Fibroblast of pulmonary artery (primary cell): ENCODE data around the gene AKAP6.

ENCODE experiments used
- DNase-seq: peaks from one replicate; pipeline ENCODE4 v3.0.0-alpha.2; 2010; ENCODE audit warnings: low read depth
- H3K4me3 ChIP-seq: replicated peaks from 2 replicates; pipeline ENCODE4 v1.5.1; 2011; ENCODE audit warnings: low read depth, mild to moderate bottlenecking, control low read depth, low read length, moderate library complexity
- CTCF ChIP-seq: IDR thresholded peaks from 2 replicates; pipeline ENCODE4 v1.5.1; 2011; ENCODE audit warnings: mild to moderate bottlenecking, control low read depth, low read length, inconsistent platforms; ENCODE audit errors: missing control alignments

AKAP6 gene

DNA sequence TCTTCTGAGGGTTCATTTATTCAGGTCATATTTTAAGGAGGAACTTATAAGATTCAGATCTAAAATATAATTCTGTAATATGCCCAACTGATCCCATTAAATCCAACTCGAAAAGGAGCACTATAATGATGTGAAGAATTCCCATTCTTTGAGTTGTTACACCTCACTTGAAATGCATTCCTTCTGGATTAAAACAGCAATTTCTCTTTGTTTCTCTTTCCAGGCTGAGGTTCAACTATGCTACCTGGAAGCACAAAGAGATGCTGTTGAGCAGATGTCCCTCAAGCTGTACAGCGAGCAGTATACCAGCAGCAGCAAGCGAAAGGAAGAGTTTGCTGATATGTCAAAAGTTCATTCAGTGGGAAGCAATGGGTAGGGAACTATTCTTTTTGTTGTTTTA is 349.0 kb downstream of the AKAP6 start:
- TF ChIP-seq CTCF = no peak
- H3K4me3 ChIP-seq = no peak overlapping the region
- no peak for DNase-seq

DNA sequence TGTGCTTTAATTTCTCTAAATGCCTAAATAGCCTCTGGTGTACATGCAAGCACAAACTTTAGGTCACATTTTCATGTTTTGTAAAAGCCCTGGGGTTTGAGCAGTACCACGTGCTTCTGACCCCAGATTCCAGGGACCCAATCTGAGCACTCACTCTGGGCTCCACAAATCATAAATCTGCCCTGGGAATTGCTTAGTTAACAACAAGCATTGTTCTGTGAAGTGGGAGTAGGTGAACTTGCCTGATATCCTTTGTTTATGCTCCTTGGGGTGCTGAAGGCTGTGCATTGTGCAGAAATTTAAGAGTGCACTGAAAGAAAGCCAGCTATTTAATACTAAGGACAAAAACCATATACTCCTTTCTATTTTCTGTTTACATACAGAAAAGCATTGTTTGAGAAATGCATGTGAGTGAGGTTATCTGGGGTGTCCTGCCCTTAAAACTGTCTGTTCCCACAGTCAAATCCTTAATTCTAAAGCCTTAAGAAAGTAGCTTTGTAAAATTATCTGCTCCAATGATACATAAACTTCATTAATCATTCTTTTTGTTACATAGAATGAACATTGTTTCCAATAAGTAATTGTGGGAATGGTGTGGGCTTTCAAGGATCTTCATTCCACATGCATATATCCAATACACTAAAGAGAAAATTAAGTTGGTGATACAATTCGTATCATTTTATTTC is 351.0 kb downstream of the AKAP6 start:
- no peak for DNase-seq
- no peak for TF ChIP-seq CTCF
- no peak overlapping the region for H3K4me3 ChIP-seq

DNA sequence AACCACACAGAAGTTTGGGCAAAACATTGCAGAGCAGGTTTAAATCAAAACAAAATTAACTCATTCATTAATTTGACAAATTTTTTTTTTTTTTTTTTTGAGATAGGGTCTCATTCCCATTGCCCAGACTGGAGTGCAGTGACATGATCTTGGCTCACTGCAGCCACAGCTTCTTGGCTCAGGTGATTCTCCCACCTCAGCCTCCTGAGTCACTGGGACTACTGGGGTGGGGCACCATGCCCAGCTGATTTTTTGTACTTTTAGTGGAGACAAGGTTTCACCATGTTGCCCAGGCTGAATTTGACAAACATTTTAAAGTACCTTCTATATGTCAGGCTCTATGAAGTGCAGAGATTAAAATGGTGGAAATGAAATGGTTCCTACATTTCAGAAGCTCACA is 352.5 kb downstream of the AKAP6 start:
- no peak for DNase-seq
- no peak for TF ChIP-seq CTCF
- no peak overlapping the region for H3K4me3 ChIP-seq

GRCh38 chr14:32682214-32682613 is 353.1 kb downstream of the AKAP6 start:
- no peak for TF ChIP-seq CTCF
- DNase-seq = no peak
- H3K4me3 ChIP-seq = no peak overlapping the region

GRCh38 chr14:32683679-32684078 is 354.6 kb downstream of the AKAP6 start:
- H3K4me3 ChIP-seq = no peak overlapping the region
- TF ChIP-seq CTCF = no peak

GRCh38 chr14:32688941-32689340 is 359.8 kb downstream of the AKAP6 start:
- no peak for DNase-seq
- no peak for TF ChIP-seq CTCF
- H3K4me3 ChIP-seq = no peak overlapping the region

More at GRCh38 chr14:32683679-32684078, 354.6 kb downstream of the AKAP6 start:
- DNase-seq = no peak

DNA sequence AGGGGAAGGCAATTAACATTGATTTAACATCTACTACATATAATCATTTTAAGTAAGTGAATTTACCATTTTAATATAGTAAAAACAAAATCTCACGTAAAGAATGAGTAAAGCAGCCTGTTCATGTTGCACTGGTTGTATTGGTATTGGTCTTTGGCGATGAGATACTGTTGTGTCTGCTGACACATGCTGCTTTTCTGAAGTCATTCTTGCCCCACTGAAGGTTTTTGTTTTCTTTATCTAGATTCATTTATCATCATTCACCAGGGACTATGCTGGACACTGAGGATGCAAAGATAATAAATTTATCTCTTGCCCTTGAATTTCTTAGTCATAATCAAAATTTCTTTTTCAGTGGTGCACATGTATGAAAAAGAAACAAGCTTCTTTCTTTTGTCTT is 363.3 kb downstream of the AKAP6 start:
- DNase-seq = no peak
- TF ChIP-seq CTCF = no peak
- no peak overlapping the region for H3K4me3 ChIP-seq
